NCI-H226 (cell line): Measurements from ENCODE around the gene FXYD1.
"Not testable (repeated sequence)": the region's sequence is repeated elsewhere in the genome, so short reads cannot be mapped to it uniquely, and the experiment has no call there.

ENCODE experiments used
- DNase-seq: peaks from one replicate; pipeline ENCODE4 v3.0.0-alpha.2; 2015

The FXYD1 gene

GRCh38 chr19:35138305-35138892 is at the start of gene FXYD1:
Gene FXYD1, plus strand, starts transcription at chr19:35138824. Its CDS starts 1,256 bp downstream, at chr19:35140080.
- DNase-seq, result no peak

GRCh38 chr19:35089554-35089953 is 49.1 kb upstream of the FXYD1 start:
- DNase-seq, result no peak

- no peak for DNase-seq
Measured at GRCh38 chr19:35090160-35090505, 48.5 kb upstream of the FXYD1 start.

- DNase-seq, result peak; percentile 30
Measured at GRCh38 chr19:35090506-35091214, 48.0 kb upstream of the FXYD1 start.

GRCh38 chr19:35093430-35093829 is 45.2 kb upstream of the FXYD1 start:
- DNase-seq, result no peak

GRCh38 chr19:35093941-35094647 is 44.5 kb upstream of the FXYD1 start:
- no peak for DNase-seq

GRCh38 chr19:35094656-35095055 is 44.0 kb upstream of the FXYD1 start:
- DNase-seq, result no peak

- no peak for DNase-seq
Measured at GRCh38 chr19:35095667-35096368, 42.8 kb upstream of the FXYD1 start.

- no peak for DNase-seq
Measured at GRCh38 chr19:35098413-35099049, 40.1 kb upstream of the FXYD1 start.

GRCh38 chr19:35099155-35099896 is 39.3 kb upstream of the FXYD1 start:
- no peak for DNase-seq

GRCh38 chr19:35099897-35100275 is 38.7 kb upstream of the FXYD1 start:
- no peak for DNase-seq

GRCh38 chr19:35100588-35101533 is 37.8 kb upstream of the FXYD1 start:
- no peak for DNase-seq

GRCh38 chr19:35101949-35102348 is 36.7 kb upstream of the FXYD1 start:
- not testable (repeated sequence) for DNase-seq

GRCh38 chr19:35103614-35104013 is 35.0 kb upstream of the FXYD1 start:
- DNase-seq, result not testable (repeated sequence)

GRCh38 chr19:35104361-35104760 is 34.3 kb upstream of the FXYD1 start:
- DNase-seq, result no peak

- DNase-seq, result no peak
Measured at GRCh38 chr19:35105047-35105410, 33.6 kb upstream of the FXYD1 start.

- DNase-seq, result no peak
Measured at GRCh38 chr19:35105411-35106290, 33.0 kb upstream of the FXYD1 start.

GRCh38 chr19:35106291-35106583 is 32.4 kb upstream of the FXYD1 start:
- no peak for DNase-seq

GRCh38 chr19:35106898-35107541 is 31.6 kb upstream of the FXYD1 start:
- no peak for DNase-seq

GRCh38 chr19:35107545-35107944 is 31.1 kb upstream of the FXYD1 start:
- DNase-seq, result peak; percentile 20
